NK-92 treated with Interleukin-12 subunit alpha and Interleukin-12 subunit beta, amount 100 ng/mL, for 24 hours (cell line): ENCODE measurements around the gene HPCAL1.

Experiments used
- DNase-seq: peaks from one replicate; lab custom pipeline; 2025; lab: John Stamatoyannopoulos, UW

The HPCAL1 gene

GRCh38 chr2:10466801-10467200 lies 164.1 kb downstream of the HPCAL1 start:
- no peak for DNase-seq

GRCh38 chr2:10467401-10467800 lies 164.7 kb downstream of the HPCAL1 start:
- no peak for DNase-seq

GRCh38 chr2:10469301-10469700 lies 166.6 kb downstream of the HPCAL1 start:
- no peak for DNase-seq

- no peak for DNase-seq
Observed at GRCh38 chr2:10469955-10470608, 167.4 kb downstream of the HPCAL1 start.

- no peak for DNase-seq
Observed at GRCh38 chr2:10471046-10471571, 168.4 kb downstream of the HPCAL1 start.

GRCh38 chr2:10471955-10472354 lies 169.3 kb downstream of the HPCAL1 start:
- DNase-seq = no peak

- DNase-seq = no peak
Observed at GRCh38 chr2:10473121-10473756, 170.5 kb downstream of the HPCAL1 start.

GRCh38 chr2:10475221-10475722 lies 172.6 kb downstream of the HPCAL1 start:
- DNase-seq = no peak

- DNase-seq = no peak
Observed at GRCh38 chr2:10475811-10476660, 173.3 kb downstream of the HPCAL1 start.

GRCh38 chr2:10476723-10477442 lies 174.2 kb downstream of the HPCAL1 start:
- no peak for DNase-seq
